Measurements from ENCODE around the gene PLCL1.

- TF ChIP-seq BHLHE40 (IDR thresholded peaks at IDR 0.05; ENCODE audit: borderline replicate concordance) (no peak), FOXA1 (IDR thresholded peaks at IDR 0.05) (no peak), HDGF (IDR thresholded peaks at IDR 0.05; ENCODE audit: borderline replicate concordance) (no peak), ARNT (IDR thresholded peaks at IDR 0.05) (no peak), L3MBTL2 (conservative IDR thresholded peaks at IDR 0.05) (no peak), SUZ12 (IDR thresholded peaks at IDR 0.05) (no peak)
These were observed 120.8 kb downstream of the PLCL1 start for GRCh38 chr2:197925204-197925603.
